COLO668 (cell line): ENCODE results near the gene OSBP2.

Experiments
- DNase-seq: peaks from one replicate; lab custom pipeline; 2025; ENCODE audit not compliant: unreplicated experiment; lab: John Stamatoyannopoulos, UW

Gene OSBP2

DNA sequence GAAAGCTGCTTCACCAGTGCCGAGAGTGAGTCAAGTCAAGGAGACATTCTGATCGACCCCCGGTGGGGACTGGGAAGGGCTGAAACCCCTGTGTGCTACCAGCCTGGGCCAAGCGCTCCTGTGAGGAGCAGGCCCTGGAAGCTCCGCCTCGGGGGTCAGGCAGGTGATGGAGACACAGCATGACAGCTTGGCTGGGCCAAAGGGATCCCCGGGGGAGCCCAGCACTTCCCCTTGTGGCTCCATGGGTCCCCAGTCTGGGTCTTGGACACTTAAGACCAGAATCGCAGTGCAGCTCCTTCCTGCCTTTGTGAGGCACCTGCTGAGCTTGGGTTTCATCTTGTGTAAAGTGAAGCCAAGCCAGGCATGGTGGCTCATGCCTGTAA lies 184.7 kb downstream of the OSBP2 start:
- no peak for DNase-seq

DNA sequence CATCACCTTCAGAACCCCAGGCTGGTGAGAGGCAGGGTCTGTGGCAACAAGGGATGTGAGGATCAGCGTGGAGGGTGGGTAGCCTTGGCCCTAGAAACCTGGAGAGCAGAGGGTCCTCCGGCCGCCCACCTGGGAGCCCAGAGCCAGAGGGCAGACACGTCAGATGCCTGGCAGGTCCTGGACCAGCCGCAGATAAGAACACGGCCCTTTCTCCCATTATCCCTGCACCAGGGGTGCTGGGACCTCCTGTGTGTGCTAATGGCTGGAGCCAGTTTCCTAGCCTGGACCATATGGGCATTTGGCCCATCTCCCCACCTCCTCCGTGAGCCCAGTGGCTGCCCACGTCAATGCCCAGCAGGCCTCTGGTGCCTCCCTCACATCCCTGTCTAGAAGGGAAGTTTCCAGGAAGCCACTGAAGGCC lies 185.5 kb downstream of the OSBP2 start:
- no peak for DNase-seq

DNA sequence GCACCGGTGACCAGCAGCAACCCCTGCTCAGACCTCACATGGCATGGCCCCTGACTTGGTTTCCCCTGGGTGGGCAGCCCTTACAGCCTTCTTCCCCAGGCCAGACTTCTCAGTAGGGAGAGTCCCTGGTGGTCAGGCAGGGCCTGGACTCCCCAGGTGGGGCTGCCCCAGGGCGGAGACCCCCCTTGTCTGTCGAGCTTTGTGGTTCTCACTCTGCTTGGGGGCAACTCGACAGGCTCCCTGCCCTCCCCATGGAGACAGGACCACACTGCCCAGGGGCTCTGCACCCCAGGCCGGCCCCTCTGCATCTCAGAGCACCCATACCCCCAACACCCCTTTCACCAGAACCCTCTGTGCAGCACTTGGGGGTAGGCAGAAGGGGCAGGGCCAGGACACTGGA lies 186.2 kb downstream of the OSBP2 start:
- DNase-seq: no peak

DNA sequence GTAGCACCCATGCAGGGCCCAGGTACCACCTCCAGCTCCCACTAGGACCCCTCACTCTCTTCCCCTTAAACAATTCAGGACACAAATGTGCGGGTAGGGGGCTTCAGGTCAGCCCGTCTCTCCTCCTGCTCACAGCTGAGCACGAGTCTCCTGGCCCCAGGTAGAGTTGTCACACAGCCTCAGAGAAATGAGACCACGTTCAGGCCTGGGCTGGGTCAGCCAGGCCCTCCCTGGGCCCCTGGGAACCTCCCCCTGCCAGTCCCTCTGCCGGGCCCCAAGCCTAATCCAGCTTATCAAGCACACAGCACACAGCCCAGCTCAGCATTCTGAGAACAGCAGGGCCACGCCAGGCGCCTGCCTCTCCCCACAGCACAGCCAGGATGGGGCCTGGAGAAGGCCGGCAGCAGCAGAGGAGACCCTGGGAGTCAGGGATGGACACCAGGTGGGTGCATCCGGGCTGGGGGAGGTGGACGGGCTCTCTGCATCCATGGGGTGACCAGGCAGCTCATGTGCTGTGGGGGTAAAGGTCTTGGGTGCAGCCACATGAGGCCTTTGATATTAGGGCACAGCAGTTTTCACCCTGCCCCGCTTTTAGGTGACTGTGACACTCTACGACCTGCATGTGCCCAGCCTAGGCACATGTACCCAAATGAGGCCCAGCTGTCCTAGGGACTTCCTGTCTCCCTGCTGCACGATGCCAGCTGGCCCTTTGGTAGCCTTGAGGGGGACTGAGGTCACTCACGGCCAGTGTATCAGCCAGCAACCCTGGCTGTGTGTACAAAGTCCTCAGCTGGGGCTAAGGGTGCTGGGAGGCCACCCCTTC lies 186.9 kb downstream of the OSBP2 start:
- no peak for DNase-seq

DNA sequence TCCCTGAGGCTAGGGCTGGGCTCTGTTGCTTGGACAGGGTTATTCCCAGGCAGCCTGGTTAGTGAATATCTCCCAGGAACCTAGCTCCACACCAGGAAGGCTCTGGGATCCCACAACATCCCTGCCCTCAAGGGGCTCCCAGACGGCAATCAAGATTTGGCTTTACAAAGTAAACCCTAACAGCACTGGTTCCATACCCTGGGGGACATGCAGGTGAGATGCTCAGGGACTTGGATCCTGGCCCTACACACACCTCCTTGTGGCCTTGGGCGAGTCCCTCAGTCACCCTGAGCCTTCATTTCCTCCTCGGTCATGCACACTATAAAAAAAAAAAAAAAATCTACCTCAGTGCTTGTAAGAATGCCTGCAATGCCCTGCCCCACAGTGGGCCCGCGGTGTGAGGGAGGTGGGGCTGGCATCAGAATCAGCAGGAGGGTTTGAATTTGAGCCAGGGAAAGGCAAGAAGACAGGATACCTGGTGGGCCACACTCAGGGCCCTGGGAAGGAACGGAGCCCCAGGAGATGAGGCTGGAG lies 187.6 kb downstream of the OSBP2 start:
- no peak for DNase-seq

DNA sequence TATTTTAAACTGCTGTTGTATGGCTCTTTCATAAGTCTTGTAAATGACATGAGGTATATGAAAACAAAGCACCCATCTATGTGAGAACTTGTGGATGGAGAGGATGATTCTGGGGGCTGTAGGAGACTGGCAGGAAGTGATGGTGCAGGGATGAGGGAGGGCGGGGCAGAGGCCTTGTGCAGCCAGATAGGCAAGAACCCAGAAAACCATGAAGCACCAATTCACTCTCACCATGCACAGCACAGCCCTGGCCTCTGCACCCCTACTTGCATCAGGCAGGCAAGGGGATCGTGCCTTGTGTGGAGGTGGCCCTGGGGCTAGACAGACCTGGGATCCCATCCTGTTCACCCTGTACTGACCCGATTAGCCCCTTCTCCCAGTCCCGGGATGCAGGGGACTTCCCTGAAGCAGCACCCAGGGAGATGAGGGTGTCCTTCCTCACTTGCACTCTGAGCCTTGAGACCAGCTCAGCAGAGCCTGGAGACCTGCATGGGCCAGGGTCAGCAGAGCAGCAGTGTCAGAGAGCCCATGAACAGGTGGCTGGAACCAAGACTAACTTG lies 188.4 kb downstream of the OSBP2 start:
- no peak for DNase-seq

DNA sequence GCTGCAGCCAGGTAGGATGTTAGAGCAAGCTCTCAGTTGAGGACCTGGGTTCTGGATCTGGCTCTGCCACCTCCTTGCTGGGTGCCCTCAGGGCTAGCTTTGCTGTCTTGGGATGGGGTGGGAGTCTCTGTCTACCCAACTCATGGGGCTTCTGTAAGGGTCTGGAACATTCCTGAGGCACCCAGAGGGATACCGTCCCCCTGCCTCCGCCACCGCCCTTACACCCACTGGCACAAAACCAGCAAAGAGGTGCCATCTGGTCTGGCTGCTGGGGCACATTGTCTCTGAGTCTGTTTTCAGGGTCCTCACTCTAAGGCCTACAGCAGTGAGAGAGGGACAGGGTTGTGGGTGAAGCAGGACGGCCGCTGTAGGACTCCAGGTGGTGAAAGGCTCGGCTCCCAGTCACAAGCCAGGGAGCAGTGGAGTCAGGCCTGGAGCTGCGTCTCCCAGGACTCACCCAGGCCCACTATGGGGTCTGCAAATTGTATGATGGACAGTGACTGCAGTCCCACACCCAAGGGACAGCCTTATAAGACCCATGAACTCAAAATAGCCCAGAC lies 189.0 kb downstream of the OSBP2 start:
- DNase-seq: no peak

DNA sequence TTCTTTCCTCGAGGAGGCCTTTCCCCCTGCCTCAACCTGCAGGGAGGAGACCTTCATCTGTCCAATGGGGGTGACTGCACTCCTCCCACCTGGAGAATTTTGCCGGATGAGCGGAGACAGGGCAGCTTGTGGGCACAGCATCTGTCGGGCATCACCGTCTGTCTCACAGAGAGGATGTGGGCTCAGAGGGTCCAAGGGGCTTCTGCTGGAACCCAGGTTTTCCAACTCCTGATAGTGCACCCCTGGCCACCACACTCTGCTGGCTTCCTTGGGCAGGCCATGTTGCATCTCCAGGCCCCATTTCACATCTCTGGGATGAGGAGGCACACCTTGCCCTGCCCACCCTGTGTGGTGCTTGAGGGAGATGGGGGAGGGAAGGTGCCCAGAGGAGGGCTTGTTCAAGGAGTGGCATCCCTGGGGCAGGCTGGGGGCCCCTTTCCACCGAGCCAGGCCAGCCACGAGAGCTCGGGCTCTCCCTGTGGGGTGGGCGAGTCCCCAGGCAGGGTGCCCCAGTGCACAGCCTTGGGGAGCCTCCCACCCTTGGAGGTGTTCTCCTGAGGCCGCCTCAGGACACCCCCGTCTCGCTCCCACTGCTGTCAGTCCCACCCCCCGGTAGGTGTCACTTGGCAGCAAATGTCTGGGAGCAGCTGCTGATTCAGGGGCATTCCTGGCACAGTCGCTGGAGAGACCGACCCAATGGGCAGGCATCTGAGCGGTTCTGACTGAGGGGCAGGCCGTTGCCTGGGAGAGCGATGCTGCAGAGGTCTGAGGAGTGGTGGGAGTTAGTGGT lies 189.7 kb downstream of the OSBP2 start:
- no peak for DNase-seq

DNA sequence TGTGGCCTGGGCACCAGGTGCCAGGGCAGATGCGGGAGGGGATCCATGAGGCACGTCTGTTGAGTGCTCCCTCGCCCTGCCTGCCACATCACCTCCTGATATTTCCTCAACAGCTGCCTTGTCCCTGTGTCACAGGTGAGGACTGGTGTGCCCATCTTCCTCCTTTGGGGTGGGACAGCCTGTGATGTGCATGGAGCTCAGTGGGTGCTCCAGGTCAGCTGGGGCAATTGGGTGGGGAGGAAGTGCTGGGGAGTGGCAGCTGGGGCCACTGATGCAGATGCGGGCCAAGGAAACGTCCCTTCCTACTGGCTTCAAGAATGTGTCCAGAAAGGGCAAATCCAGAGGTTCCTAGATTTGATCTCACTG lies 190.3 kb downstream of the OSBP2 start:
- DNase-seq: no peak

DNA sequence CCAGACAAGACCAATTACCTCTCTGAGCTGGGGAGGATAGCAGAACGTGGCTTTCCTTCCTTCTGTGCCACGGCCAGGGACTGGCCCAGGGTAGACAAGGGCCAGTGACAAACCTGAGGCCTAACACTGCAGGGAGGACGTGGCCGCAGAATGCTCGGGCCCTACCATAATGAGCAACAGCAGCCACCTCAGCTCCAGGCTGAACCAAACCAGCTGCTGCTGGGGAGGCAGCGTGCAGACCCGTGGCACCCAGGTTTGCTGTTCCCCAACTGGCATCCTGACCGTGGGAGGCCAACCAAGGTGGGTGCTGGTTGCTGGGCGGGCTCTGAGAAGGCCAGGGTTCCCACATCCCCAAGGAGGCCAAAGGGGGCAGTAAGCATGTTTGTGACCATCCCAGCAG lies 190.9 kb downstream of the OSBP2 start:
- no peak for DNase-seq

DNA sequence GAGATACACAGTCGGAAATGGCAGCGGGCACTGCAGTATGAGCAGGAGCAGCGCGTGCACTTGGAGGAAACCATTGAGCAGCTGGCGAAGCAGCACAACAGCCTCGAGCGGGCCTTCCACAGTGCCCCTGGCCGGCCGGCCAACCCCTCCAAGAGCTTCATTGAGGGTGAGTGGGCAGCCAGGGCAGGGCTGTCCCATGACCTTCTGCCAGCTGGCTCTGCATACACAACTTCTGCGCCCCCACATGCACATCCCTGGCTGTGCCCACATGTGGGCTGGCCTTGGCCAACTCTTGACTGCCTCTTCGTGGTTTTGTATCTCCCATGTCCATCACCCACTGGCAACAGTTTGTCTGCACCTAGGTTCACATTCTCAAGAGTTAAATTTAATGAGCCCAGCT lies 192.8 kb downstream of the OSBP2 start:
- DNase-seq: no peak

DNA sequence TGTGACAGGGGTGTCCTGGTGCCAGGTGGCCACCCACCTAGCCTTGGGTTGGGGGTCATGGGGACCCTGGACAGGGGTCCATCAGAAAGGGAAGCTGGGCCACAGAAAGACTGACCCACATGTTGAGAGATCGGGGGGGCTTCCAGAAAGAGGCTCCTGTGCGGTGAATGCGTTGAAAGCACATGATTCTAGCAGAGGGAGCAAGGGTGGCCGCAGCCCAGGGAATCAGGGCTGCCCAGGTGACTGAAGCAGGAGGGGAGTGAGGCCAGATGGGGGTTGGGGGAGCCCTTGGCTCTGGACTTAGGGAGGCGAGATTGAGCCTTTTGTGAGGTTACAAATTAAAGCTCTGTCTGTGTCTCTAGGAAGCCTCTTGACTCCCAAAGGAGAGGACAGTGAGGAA lies 193.2 kb downstream of the OSBP2 start:
- DNase-seq: no peak

DNA sequence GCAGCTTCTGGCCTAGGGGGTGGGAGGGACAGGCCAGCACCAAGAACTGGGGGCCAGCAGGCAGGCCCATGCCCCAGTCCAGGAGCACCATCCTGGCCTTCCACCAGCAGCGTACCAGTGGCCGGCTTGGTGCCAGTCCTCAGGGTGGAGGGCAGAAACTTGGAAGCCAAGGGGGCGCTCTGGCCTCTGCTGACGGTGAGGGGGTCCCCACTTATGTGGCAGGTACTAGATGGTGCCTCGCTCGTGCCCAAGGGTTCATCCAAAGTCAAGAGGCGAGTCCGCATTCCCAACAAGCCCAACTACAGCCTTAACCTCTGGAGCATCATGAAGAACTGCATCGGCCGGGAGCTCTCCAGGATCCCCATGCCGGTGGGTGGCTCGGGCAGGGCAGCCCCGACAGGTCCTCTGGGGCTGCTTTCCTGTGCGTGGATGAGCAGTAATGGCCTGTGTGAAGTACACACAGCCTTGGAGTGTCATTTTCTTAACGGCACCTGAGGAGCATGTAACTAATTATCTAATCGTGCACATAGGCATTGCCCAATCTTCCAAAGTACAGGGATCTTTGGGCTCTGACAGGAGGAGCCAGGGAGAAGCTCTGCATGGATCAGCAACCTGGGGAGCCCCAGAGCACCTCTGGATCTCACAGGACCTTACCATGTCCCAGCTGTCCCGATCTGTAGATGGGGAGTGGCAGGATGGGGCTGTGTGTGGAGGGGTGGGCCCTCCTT lies 194.8 kb downstream of the OSBP2 start:
- DNase-seq: no peak

DNA sequence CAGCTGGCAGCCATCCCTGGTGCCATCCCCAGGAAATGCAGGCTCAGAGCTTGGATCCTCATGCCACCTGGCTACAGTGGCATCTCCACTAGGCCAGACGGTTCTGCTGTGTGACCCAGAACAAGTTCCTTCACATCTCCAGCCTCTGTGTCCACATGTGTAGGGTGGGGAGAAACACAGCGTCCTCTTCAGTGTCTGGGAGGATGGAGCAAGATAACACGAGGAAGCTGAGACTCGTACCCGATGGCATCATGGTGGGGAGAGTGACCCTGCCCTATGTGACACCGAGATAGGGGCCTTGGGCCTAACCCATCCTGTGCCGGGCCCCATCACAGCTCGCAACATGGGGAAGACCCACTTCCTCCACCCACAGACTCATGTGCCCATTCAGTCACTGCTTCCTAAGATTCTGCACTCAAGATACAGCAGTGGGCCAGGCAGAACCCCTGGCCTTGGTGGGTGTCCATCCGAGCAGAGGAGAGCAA lies 195.4 kb downstream of the OSBP2 start:
- DNase-seq: no peak

DNA sequence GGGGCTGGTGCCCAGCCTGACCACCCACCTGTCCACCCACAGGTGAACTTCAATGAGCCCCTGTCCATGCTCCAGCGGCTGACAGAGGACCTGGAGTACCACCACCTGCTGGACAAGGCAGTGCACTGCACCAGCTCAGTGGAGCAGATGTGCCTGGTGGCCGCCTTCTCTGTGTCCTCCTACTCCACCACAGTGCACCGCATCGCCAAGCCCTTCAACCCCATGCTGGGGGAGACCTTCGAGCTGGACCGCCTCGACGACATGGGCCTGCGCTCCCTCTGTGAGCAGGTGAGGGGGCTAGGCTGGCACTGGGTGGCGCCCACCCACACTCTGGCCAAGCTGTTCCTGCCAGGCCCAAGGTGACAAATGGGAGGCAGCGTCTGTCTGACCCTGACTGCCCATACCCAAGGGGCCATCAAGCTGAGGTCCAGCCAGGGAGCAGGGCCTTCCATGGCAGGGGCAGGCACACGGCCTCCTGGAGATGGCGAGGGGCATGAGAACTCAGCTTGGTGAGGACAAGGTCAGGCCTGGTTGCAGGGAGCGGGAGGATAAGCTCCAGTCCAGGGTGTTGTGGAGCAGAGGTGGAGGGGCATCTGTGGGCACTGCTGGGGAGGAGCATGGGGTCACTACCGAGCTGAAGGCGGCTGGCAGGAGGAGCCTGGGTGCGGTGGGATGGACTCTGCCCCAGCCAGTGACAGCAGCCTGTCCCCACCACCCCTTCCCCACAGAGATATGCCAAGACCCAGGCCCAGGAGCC lies 196.2 kb downstream of the OSBP2 start:
- DNase-seq: peak; percentile 41

DNA sequence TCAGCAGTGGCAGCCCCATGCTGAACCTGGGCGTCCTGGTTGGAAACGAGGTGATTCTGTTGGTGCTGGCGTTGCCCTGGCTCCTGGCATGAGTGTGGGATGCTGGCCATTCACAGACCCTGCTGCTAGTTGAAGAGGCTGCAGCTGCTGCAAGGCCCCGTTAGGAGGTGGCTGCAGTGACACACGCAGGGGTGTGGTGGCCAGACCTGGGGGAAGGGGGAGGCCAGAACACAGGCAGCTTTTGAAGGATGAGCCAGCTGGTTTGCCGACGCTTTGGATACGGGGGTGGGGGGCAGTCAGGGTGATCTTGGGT lies 196.7 kb downstream of the OSBP2 start:
- no peak for DNase-seq

DNA sequence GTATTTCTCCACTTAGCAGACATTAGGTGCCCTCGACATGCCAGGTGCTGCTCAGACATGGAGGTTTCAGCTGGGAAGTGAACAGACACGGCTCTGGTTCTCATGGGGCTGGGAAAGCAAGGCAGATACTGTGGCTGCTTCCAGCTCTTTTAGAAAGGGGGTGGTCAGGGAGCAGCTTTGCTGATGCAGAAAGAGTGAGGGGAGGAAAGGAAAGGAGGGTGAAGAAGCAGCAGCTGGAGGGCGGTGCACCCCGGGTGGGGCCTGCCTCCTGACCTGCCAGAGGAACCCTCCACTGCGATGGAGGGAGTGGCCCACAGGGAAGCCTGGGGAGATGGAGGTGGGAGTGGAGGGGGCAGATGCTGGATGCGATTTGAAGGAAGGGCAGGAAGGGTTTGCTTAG lies 197.1 kb downstream of the OSBP2 start:
- DNase-seq: no peak

DNA sequence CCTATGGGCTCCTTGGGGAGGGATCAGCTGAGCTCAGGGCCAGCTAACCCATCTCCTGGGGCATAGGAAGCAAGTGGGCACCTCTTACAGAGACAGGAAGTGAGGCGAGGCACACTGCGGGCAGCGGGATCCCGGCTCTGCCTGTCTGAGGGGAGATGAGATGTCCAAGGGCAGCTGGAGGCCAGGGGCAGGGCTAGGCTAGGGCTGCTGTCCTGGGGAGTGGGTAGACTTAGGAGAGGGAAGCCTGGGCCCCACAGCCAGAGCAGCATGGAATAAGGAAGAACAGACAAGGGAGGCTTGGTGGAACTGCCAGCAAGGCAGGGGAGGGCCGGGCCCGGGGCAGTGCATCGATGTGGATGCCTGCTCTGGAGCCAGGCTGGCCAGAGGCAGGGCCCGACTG lies 197.6 kb downstream of the OSBP2 start:
- DNase-seq: no peak

DNA sequence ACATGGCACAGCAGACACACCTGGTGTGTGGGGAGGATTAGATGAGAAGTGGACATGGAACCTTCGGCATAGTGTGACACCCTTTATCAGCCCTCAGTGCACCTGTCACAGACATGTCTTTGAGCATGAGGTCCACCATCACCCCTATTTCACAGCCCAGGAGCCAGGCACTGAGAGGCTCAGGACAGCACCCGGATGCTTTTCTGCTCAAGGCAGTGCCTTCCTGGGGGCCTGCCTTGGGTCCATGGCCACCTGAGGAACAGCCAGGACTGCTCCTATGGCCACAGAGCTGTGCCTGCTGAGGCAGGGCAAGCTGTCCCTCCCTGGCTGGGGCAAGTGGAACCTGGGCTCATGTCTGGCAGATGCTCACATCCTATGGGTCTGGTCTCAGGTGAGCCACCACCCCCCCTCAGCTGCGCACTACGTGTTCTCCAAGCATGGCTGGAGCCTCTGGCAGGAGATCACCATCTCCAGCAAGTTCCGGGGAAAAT lies 198.1 kb downstream of the OSBP2 start:
- no peak for DNase-seq
